Fibroblast of lung (primary cell): ENCODE measurements around the gene DSPP. TPM values are rescaled to one million over a fixed set of nuclear protein-coding genes. Genes with fewer than 3 reads are reported as not detected.

Source experiments
- DNase-seq, 2 donors: peaks; one replicate each; pipeline versions ENCODE4 v3.0.0 to v3.0.0-alpha.2; 2010; ENCODE audit warnings: low read depth in 2 of 2
- H2AFZ ChIP-seq: 2 replicates; pipeline ENCODE4 v1.5.1; 2012; ENCODE audit warnings: low read length, control low read depth, inconsistent platforms
- H3K27ac ChIP-seq: 2 replicates; pipeline ENCODE4 v1.5.1; 2011; ENCODE audit warnings: low read length, control low read depth; ENCODE audit not compliant: insufficient read depth
- H3K27me3 ChIP-seq: 2 replicates; pipeline ENCODE4 v1.5.1; 2011; ENCODE audit warnings: mild to moderate bottlenecking, low read length; ENCODE audit not compliant: control insufficient read depth, insufficient read depth
- H3K36me3 ChIP-seq: 2 replicates; pipeline ENCODE4 v1.5.1; 2011; ENCODE audit warnings: low read length; ENCODE audit not compliant: control insufficient read depth, insufficient read depth
- H3K4me1 ChIP-seq: 2 replicates; pipeline ENCODE4 v1.5.1; 2011; ENCODE audit warnings: low read length; ENCODE audit not compliant: control insufficient read depth, insufficient read depth; ENCODE audit errors: extremely low read depth
- H3K4me2 ChIP-seq: 2 replicates; pipeline ENCODE4 v1.5.1; 2011; ENCODE audit warnings: low read length, control low read depth; ENCODE audit not compliant: insufficient read depth; ENCODE audit errors: extremely low read depth
- H3K4me3 ChIP-seq, 4 experiments: fragments of 200-600 bp in 1 of 4; sonication (generic) in 1 of 4; replicated peaks in 1 of 4; 2 replicates each; pipeline ENCODE4 v1.5.1; 2011 to 2016; ENCODE audit warnings: low read length in 4 of 4, low read depth in 3 of 4, mild to moderate bottlenecking in 3 of 4, control low read depth in 2 of 4, inconsistent platforms in 1 of 4, mixed read lengths in 1 of 4; ENCODE audit not compliant: insufficient read depth in 1 of 4; ENCODE audit errors: control extremely low read depth in 1 of 4
- H3K79me2 ChIP-seq: 2 replicates; pipeline ENCODE4 v1.5.1; 2012; ENCODE audit warnings: mild to moderate bottlenecking, low read length, inconsistent platforms; ENCODE audit not compliant: control insufficient read depth, insufficient read depth
- H3K9ac ChIP-seq: 2 replicates; pipeline ENCODE4 v1.5.1; 2011; ENCODE audit warnings: mild to moderate bottlenecking, low read length, control low read depth; ENCODE audit not compliant: insufficient read depth
- H3K9me3 ChIP-seq: 2 replicates; pipeline ENCODE4 v1.5.1; 2012; ENCODE audit warnings: low read depth, low read length; ENCODE audit not compliant: control insufficient read depth, insufficient read depth
- H4K20me1 ChIP-seq: 2 replicates; pipeline ENCODE4 v1.5.1; 2011; ENCODE audit warnings: low read length; ENCODE audit not compliant: control insufficient read depth, insufficient read depth; ENCODE audit errors: extremely low read depth
- CTCF ChIP-seq, 2 donors: IDR thresholded peaks in 1 of 2; conservative IDR thresholded peaks in 1 of 2; 1 replicate in 1 of 2; 2 replicates in 1 of 2; pipeline ENCODE4 v1.5.1; 2011 to 2012; ENCODE audit warnings: low read length in 2 of 2, control low read depth in 1 of 2, inconsistent platforms in 1 of 2, low read depth in 1 of 2, mild to moderate bottlenecking in 1 of 2
- EZH2 ChIP-seq: IDR thresholded peaks from 2 replicates; pipeline ENCODE4 v1.5.1; 2012; ENCODE audit warnings: low read length, control low read depth, mild to moderate bottlenecking; ENCODE audit errors: missing control alignments
- polyA plus RNA-seq, 2 donors: library from polyadenylated mRNA; depleted of rRNA in 1 of 2; stranded (reverse) in 1 of 2; unstranded in 1 of 2; fragments of >200 nt; gene quantifications; 2 replicates each; pipeline ENCODE4 v1.2.1, GENCODE V29; 2011 to 2012; ENCODE audit warnings: missing spikeins in 1 of 2
- total RNA-seq: library from RNA; depleted of rRNA; stranded (reverse); fragments of >200 nt; gene quantifications from 2 replicates; pipeline ENCODE4 v1.2.1, GENCODE V29; 2014

Gene DSPP
- total and polyA plus RNA-seq, 2 donors (not counting 1 experiment from before 2014, with no cell fraction given) = not detected

DNA sequence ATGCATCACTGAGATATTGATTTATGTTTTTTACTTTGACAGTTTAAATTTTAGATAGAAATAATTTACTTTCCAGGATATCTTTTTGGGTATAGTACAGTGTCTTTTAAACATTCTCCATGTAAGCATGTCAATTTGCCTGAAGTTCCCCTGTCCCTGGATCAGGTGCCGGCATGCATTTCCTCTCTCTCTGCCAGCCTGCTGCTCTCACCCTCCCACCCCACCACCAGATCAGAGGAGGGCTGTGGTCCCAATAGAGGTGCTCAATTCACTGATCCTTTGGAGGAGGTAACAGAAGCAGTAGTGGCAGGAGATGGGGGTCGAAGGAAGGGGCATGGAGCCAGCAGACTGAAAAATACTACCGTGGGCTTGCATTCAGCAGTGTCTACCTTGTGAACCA is 28.3 kb upstream of the DSPP start:
- DNase-seq = no peak
- no peaks in the 10 kb centered on the region for H3K4me1 ChIP-seq
- no peak overlapping the region for H3K4me3 ChIP-seq
- no peaks in the 10 kb centered on the region for H3K79me2 ChIP-seq
- H3K9me3 ChIP-seq = no peaks in the 10 kb centered on the region
- no peaks in the 10 kb centered on the region for H3K27me3 ChIP-seq
- TF ChIP-seq CTCF (conservative IDR thresholded peaks at IDR 0.05 in 1 of 2, IDR thresholded peaks at IDR 0.05 in 1 of 2; ENCODE audit: low read depth in 1 of 2, low read length in 2 of 2) (no peak), EZH2 (no peak)
- no peak overlapping the region for H2AFZ ChIP-seq
- H3K4me2 ChIP-seq = no peak overlapping the region
- no peaks in the 10 kb centered on the region for H3K36me3 ChIP-seq
- no peak overlapping the region for H3K27ac ChIP-seq
- H4K20me1 ChIP-seq = no peaks in the 10 kb centered on the region
- H3K9ac ChIP-seq = no peak overlapping the region

GRCh38 chr4:87584222-87584908 is 24.0 kb upstream of the DSPP start:
- no peak for DNase-seq

DNA sequence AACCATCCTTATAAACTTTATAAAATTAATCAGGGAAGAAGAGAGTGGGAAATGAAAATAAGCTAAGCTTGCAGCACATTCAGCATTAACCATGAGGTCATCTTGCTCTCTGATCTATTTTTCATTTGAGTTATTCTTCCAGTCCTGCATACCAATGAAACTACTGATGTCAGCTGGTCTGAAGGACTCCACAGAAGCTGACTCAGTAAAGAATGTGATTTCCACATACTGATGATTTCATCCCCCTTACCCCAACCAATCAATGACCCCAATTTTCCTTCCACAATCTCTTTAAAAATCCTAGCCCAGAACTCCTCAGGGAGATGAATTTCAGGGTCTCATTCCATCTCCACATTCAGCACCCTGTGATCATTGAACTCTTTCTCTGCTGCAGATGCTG is 18.8 kb upstream of the DSPP start:
- Histone ChIP-seq H3K36me3 (no peaks in the 10 kb centered on the region), H3K9me3 (no peaks in the 10 kb centered on the region), H3K27ac (peak overlapping the region; percentile 11), H4K20me1 (no peaks in the 10 kb centered on the region), H3K79me2 (no peaks in the 10 kb centered on the region), H3K4me3 (no peak overlapping the region), H2AFZ (no peak overlapping the region), H3K4me1 (peaks cover 3% of the 10 kb centered on the region), H3K4me2 (no peak overlapping the region), H3K9ac (no peak overlapping the region), H3K27me3 (no peaks in the 10 kb centered on the region)
- peak; percentile 96 to 98 for DNase-seq
- TF ChIP-seq EZH2 = no peak
- TF ChIP-seq CTCF (conservative IDR thresholded peaks at IDR 0.05 in 1 of 2, IDR thresholded peaks at IDR 0.05 in 1 of 2; ENCODE audit: low read depth in 1 of 2, low read length in 2 of 2) = no peak

More at GRCh38 chr4:87584222-87584908, 24.0 kb upstream of the DSPP start:
- H3K27me3 ChIP-seq = no peaks in the 10 kb centered on the region
- H3K79me2 ChIP-seq = no peaks in the 10 kb centered on the region
- H2AFZ ChIP-seq = no peak overlapping the region
- no peaks in the 10 kb centered on the region for H3K36me3 ChIP-seq
- no peak overlapping the region for H3K27ac ChIP-seq
- no peak overlapping the region for H3K4me3 ChIP-seq
- H3K9me3 ChIP-seq = no peaks in the 10 kb centered on the region
- no peak overlapping the region for H3K9ac ChIP-seq
- no peak for TF ChIP-seq EZH2
- TF ChIP-seq CTCF (conservative IDR thresholded peaks at IDR 0.05 in 1 of 2, IDR thresholded peaks at IDR 0.05 in 1 of 2; ENCODE audit: low read depth in 1 of 2, low read length in 2 of 2) = no peak
- H3K4me2 ChIP-seq = no peak overlapping the region
- no peaks in the 10 kb centered on the region for H3K4me1 ChIP-seq
- H4K20me1 ChIP-seq = no peaks in the 10 kb centered on the region
